PC-3 (cell line): Measurements from ENCODE around the gene RGL3. TPM values are rescaled to one million over a fixed set of nuclear protein-coding genes. Genes with fewer than 3 reads are reported as not detected.

Experiments used
- ATAC-seq: fragments of 200-7000 bp; cut with Tn5 transposase; 2 replicates; pipeline ENCODE4 v1.9.1; 2020; ENCODE audit warnings: mild to moderate bottlenecking, moderate library complexity
- BruUV-seq: library from RNA; stranded (reverse); fragments of 400-500 nt; replicated peaks from 2 replicates; lab custom pipeline; 2021; lab: Mats Ljungman, UMichigan
- CTCF ChIA-PET: fragments of 300-600 bp; sonication (Branson Sonifier 250); formaldehyde crosslinking; loops from one replicate; lab custom pipeline; 2022; ENCODE audit warnings: antibody characterized with exemption; lab: Charles Lee
- POLR2A ChIA-PET: fragments of 300-600 bp; sonication (Branson Sonifier 250); formaldehyde crosslinking; loops from one replicate; lab custom pipeline; 2022; ENCODE audit warnings: antibody characterized with exemption; ENCODE audit not compliant: unreplicated experiment; lab: Charles Lee
- DNase-seq: peaks from one replicate; pipeline ENCODE4 v3.0.0-alpha.2; 2015
- H2AFZ ChIP-seq: fragments of 300-600 bp; sonication (generic); 2 replicates; pipeline ENCODE4 v1.6.0; 2016; ENCODE audit warnings: antibody characterized with exemption, low read length
- H3F3A ChIP-seq: fragments of 300-600 bp; sonication (generic); one replicate; pipeline ENCODE4 v1.6.0; 2017; ENCODE audit warnings: antibody characterized with exemption, low read length, control low read depth, mild to moderate bottlenecking; ENCODE audit not compliant: unreplicated experiment
- H3K27ac ChIP-seq: fragments of 300-600 bp; sonication (generic); 2 replicates; pipeline ENCODE4 v1.5.1; 2016; ENCODE audit warnings: mild to moderate bottlenecking, low read length
- H3K27me3 ChIP-seq: fragments of 300-600 bp; sonication (generic); 2 replicates; pipeline ENCODE4 v1.6.1; 2016; ENCODE audit warnings: low read length, mixed read lengths
- H3K36me3 ChIP-seq: fragments of 300-600 bp; sonication (generic); 2 replicates; pipeline ENCODE4 v1.6.1; 2016; ENCODE audit warnings: low read depth, mixed run types, low read length, mixed read lengths
- H3K4me1 ChIP-seq: fragments of 300-600 bp; sonication (generic); 2 replicates; pipeline ENCODE4 v1.5.1; 2016; ENCODE audit warnings: low read length; ENCODE audit not compliant: insufficient read depth
- H3K4me2 ChIP-seq: fragments of 300-600 bp; sonication (generic); 2 replicates; pipeline ENCODE4 v1.6.0; 2016; ENCODE audit warnings: low read length
- H3K4me3 ChIP-seq: fragments of 300-600 bp; sonication (generic); 2 replicates; pipeline ENCODE4 v1.5.1; 2016; ENCODE audit warnings: mild to moderate bottlenecking, low read length, mixed read lengths
- H3K79me2 ChIP-seq: fragments of 300-600 bp; sonication (generic); 2 replicates; pipeline ENCODE4 v1.6.1; 2017; ENCODE audit warnings: low read length, mixed read lengths
- H3K9ac ChIP-seq: fragments of 300-600 bp; sonication (generic); 2 replicates; pipeline ENCODE4 v1.6.0; 2016; ENCODE audit warnings: mild to moderate bottlenecking, low read length
- H3K9me2 ChIP-seq: fragments of 300-600 bp; sonication (generic); replicated peaks from 2 replicates; pipeline ENCODE4 v1.6.1; 2016; ENCODE audit warnings: mixed run types, low read length, mixed read lengths
- H3K9me3 ChIP-seq: fragments of 300-600 bp; sonication (generic); 2 replicates; pipeline ENCODE4 v1.6.1; 2016; ENCODE audit warnings: low read length, mixed read lengths
- H4K20me1 ChIP-seq: fragments of 300-600 bp; sonication (generic); 2 replicates; pipeline ENCODE4 v1.6.1; 2016; ENCODE audit warnings: low read length, mixed read lengths
- CTCF ChIP-seq: fragments of 300-600 bp; sonication (generic); conservative IDR thresholded peaks from 2 replicates; pipeline ENCODE4 v1.5.1; 2017; ENCODE audit warnings: antibody characterized with exemption, low read depth, mild to moderate bottlenecking, low read length
- EZH2 ChIP-seq: fragments of 300-600 bp; sonication (generic); IDR thresholded peaks from one replicate; pipeline ENCODE4 v1.6.1; 2017; ENCODE audit warnings: antibody characterized with exemption, mild to moderate bottlenecking, low read length; ENCODE audit not compliant: unreplicated experiment
- EZH2phosphoT487 ChIP-seq: fragments of 300-600 bp; sonication (generic); IDR thresholded peaks from 2 replicates; pipeline ENCODE4 v1.6.1; 2018; ENCODE audit warnings: mild to moderate bottlenecking, antibody characterized with exemption, low read length, borderline replicate concordance
- intact Hi-C: fragments of 100-400 bp; cut with micrococcal nuclease; formaldehyde crosslinking; loops from 2 replicates; pipeline ENCODE4 v1.9.0; 2023
- total RNA-seq: library from RNA; depleted of rRNA; stranded (reverse); fragments of >200 nt; gene quantifications from 2 replicates; pipeline ENCODE4 v1.2.3, GENCODE V29; 2014

Gene RGL3
- total RNA-seq, 1 experiment from 2014 or later, result 23.5 TPM

- ATAC-seq (no peak), DNase-seq (peak; percentile 68)
- no peak overlapping the region for H3K27ac ChIP-seq
- BruUV-seq, result no TSS peak
- no peaks in the 10 kb centered on the region for H3K9me3 ChIP-seq
- TF ChIP-seq EZH2 (no peak), CTCF (peak; percentile 87), EZH2phosphoT487 (no peak)
- peak overlapping the region; percentile 66 for H3K4me3 ChIP-seq
- H2AFZ ChIP-seq, result peak overlapping the region; percentile 83
- no peaks in the 10 kb centered on the region for H3K9me2 ChIP-seq
- H3K36me3 ChIP-seq, result no peaks in the 10 kb centered on the region
- no peaks in the 10 kb centered on the region for H4K20me1 ChIP-seq
- POLR2A ChIA-PET, result interaction anchor here (0.6 kb wide), 1 partner anchor 10 kb away, joined by 3 read pairs; no protein-coding TSS in a partner anchor
- CTCF ChIA-PET, result interaction anchor here (0.6 to 1.4 kb wide), 7 partner anchors 15 to 89 kb away, joined by 3 to 8 read pairs (median 5); partner anchors contain the start of genes ODAD3 and PRKCSH
- H3K27me3 ChIP-seq, result no peaks in the 10 kb centered on the region
- peak overlapping the region; percentile 89 for H3K4me2 ChIP-seq
- intact Hi-C loops, result no loop called here
- H3K79me2 ChIP-seq, result peaks cover 17% of the 10 kb centered on the region
- peaks cover 7% of the 10 kb centered on the region for H3F3A ChIP-seq
- peaks cover 43% of the 10 kb centered on the region for H3K4me1 ChIP-seq
- H3K9ac ChIP-seq, result no peak overlapping the region
These were observed 36.0 kb downstream of the RGL3 start for GRCh38 chr19:11382898-11383705.

GRCh38 chr19:11380653-11381537, 38.2 kb downstream of the RGL3 start:
- Histone ChIP-seq H3K4me3 (peak overlapping the region; percentile 81), H2AFZ (peak overlapping the region; percentile 93), H3K9me2 (no peaks in the 10 kb centered on the region), H3K9ac (peak overlapping the region; percentile 80), H3K4me2 (peak overlapping the region; percentile 89), H3K36me3 (no peaks in the 10 kb centered on the region), H3K9me3 (no peaks in the 10 kb centered on the region), H3K27ac (peak overlapping the region; percentile 89), H3F3A (peaks cover 12% of the 10 kb centered on the region), H4K20me1 (no peaks in the 10 kb centered on the region), H3K27me3 (no peaks in the 10 kb centered on the region), H3K4me1 (peaks cover 64% of the 10 kb centered on the region), H3K79me2 (peaks cover 23% of the 10 kb centered on the region)
- peak; percentile 99 for DNase-seq
- TF ChIP-seq EZH2, result no peak
- TF ChIP-seq CTCF, result peak; percentile 87
- TF ChIP-seq EZH2phosphoT487, result no peak
- intact Hi-C loops, result loop anchor here (1.0 kb wide), 2 partner anchors 35 to 54 kb away; partner anchors contain the start of genes CCDC159, ODAD3, PRKCSH and TMEM205
- ATAC-seq, result peak; percentile 68
- no TSS peak for BruUV-seq
- CTCF ChIA-PET, result interaction anchor here (0.5 to 1.9 kb wide), 10 partner anchors 35 to 191 kb away, joined by 3 to 29 read pairs (median 4); partner anchors contain the start of genes CCDC159, ODAD3, PRKCSH and RGL3
- POLR2A ChIA-PET, result interaction anchor here (0.6 to 1.3 kb wide), 2 partner anchors 36 to 213 kb away, joined by 9 to 28 read pairs; no protein-coding TSS in a partner anchor
